Peyer's patch (tissue), 4 donors: ENCODE results near the gene SUCLG2. TPM values are rescaled to one million over a fixed set of nuclear protein-coding genes. Genes with fewer than 3 reads are reported as not detected.

Experiments used
- DNase-seq, 3 donors: peaks; one replicate each; pipeline ENCODE4 v3.0.0-alpha.2; 2017 to 2019
- H3K27ac ChIP-seq, 4 donors: fragments of 200-600 bp; sonication (generic); one replicate each; pipeline ENCODE4 v1.5.1; 2016 to 2019
- H3K27me3 ChIP-seq, 2 donors: fragments of 200-600 bp; sonication (generic); one replicate each; pipeline ENCODE4 v1.5.1; 2019
- H3K36me3 ChIP-seq, 3 donors: fragments of 200-600 bp; sonication (generic); one replicate each; pipeline ENCODE4 v1.5.1; 2016 to 2019
- H3K4me1 ChIP-seq, 4 donors: fragments of 200-600 bp; sonication (generic); one replicate each; pipeline ENCODE4 v1.5.1; 2016 to 2019
- H3K4me3 ChIP-seq, 4 donors: fragments of 200-600 bp; sonication (generic); 1 replicate in 3 of 4; 2 replicates in 1 of 4; pipeline ENCODE4 v1.5.1; 2016 to 2019; ENCODE audit warnings: mild to moderate bottlenecking in 1 of 4
- H3K9me3 ChIP-seq, 4 donors: fragments of 200-600 bp; sonication (generic); one replicate each; pipeline ENCODE4 v1.5.1; 2016 to 2019; ENCODE audit warnings: mild to moderate bottlenecking in 1 of 4
- CTCF ChIP-seq, 6 experiments: fragments of 450-650 bp in 4 of 6; fragments of 200-600 bp in 2 of 6; sonication (generic) in 1 of 6; IDR thresholded peaks; one replicate each; pipeline ENCODE4 v1.5.1; 2017 to 2019; ENCODE audit warnings: antibody characterized with exemption in 6 of 6, mild to moderate bottlenecking in 3 of 6, moderate library complexity in 1 of 6
- POLR2A ChIP-seq, 2 donors: fragments of 450-650 bp; IDR thresholded peaks; one replicate each; pipeline ENCODE4 v1.5.1; 2017; ENCODE audit warnings: antibody characterized with exemption in 2 of 2, mild to moderate bottlenecking in 2 of 2, moderate library complexity in 2 of 2
- total RNA-seq, 4 donors: library from RNA; depleted of rRNA; stranded (reverse); fragments of >200 nt; gene quantifications; one replicate each; pipeline ENCODE4 v1.1.0, GENCODE V29; 2016

The SUCLG2 gene
- total RNA-seq, 4 donors from 2014 or later = 99.0 to 116 (median 103) TPM

- no peak overlapping the region for H3K4me3 ChIP-seq
- no peaks in the 10 kb centered on the region for H3K9me3 ChIP-seq
- peak in 3 of 6 experiments; percentile 38 to 49 (median 39) for TF ChIP-seq CTCF (IDR thresholded peaks at IDR 0.05)
- TF ChIP-seq POLR2A (IDR thresholded peaks at IDR 0.05) = no peak
- H3K36me3 ChIP-seq = peaks cover 0 to 16% (median 0%) of the 10 kb centered on the region in 3 donors
- no peak for DNase-seq
- no peak overlapping the region for H3K27ac ChIP-seq
- no peaks in the 10 kb centered on the region for H3K4me1 ChIP-seq
- H3K27me3 ChIP-seq = no peaks in the 10 kb centered on the region
Observed at GRCh38 chr3:67529337-67529736, 125.1 kb downstream of the SUCLG2 start.

GRCh38 chr3:67526246-67526645, 128.2 kb downstream of the SUCLG2 start:
- H3K4me3 ChIP-seq = no peak overlapping the region
- H3K36me3 ChIP-seq = peaks cover 0 to 16% (median 0%) of the 10 kb centered on the region in 3 donors
- TF ChIP-seq POLR2A (IDR thresholded peaks at IDR 0.05) (no peak), CTCF (IDR thresholded peaks at IDR 0.05) (no peak)
- no peaks in the 10 kb centered on the region for H3K9me3 ChIP-seq
- H3K4me1 ChIP-seq = no peaks in the 10 kb centered on the region
- no peaks in the 10 kb centered on the region for H3K27me3 ChIP-seq
- DNase-seq = no peak
- H3K27ac ChIP-seq = no peak overlapping the region

GRCh38 chr3:67524046-67524445, 130.4 kb downstream of the SUCLG2 start:
- peaks cover 0 to 21% (median 0%) of the 10 kb centered on the region in 3 donors for H3K36me3 ChIP-seq
- H3K27ac ChIP-seq = no peak overlapping the region
- H3K4me3 ChIP-seq = no peak overlapping the region
- no peaks in the 10 kb centered on the region for H3K9me3 ChIP-seq
- H3K27me3 ChIP-seq = no peaks in the 10 kb centered on the region
- no peak for DNase-seq
- H3K4me1 ChIP-seq = no peaks in the 10 kb centered on the region
- TF ChIP-seq POLR2A (IDR thresholded peaks at IDR 0.05) = no peak
- no peak for TF ChIP-seq CTCF (IDR thresholded peaks at IDR 0.05)

- DNase-seq = no peak
- no peak for TF ChIP-seq POLR2A (IDR thresholded peaks at IDR 0.05)
- H3K4me3 ChIP-seq = no peak overlapping the region
- no peak overlapping the region for H3K27ac ChIP-seq
- peaks cover 0 to 12% (median 0%) of the 10 kb centered on the region in 3 donors for H3K36me3 ChIP-seq
- no peaks in the 10 kb centered on the region for H3K9me3 ChIP-seq
- H3K4me1 ChIP-seq = no peaks in the 10 kb centered on the region
- no peaks in the 10 kb centered on the region for H3K27me3 ChIP-seq
Observed at GRCh38 chr3:67522081-67522480, 132.3 kb downstream of the SUCLG2 start.

- no peak overlapping the region for H3K27ac ChIP-seq
- DNase-seq = no peak
- H3K9me3 ChIP-seq = no peaks in the 10 kb centered on the region
- H3K4me3 ChIP-seq = no peak overlapping the region
- peaks cover 0 to 4% (median 0%) of the 10 kb centered on the region in 4 donors for H3K4me1 ChIP-seq
- TF ChIP-seq CTCF (IDR thresholded peaks at IDR 0.05) (no peak), POLR2A (IDR thresholded peaks at IDR 0.05) (no peak)
- H3K27me3 ChIP-seq = no peaks in the 10 kb centered on the region
- H3K36me3 ChIP-seq = peaks cover 0 to 9% (median 0%) of the 10 kb centered on the region in 3 donors
Observed at GRCh38 chr3:67521053-67521646, 133.3 kb downstream of the SUCLG2 start.

GRCh38 chr3:67518236-67518635, 136.2 kb downstream of the SUCLG2 start:
- DNase-seq = no peak
- Histone ChIP-seq H3K27me3 (no peaks in the 10 kb centered on the region), H3K4me1 (peaks cover 0 to 4% (median 0%) of the 10 kb centered on the region in 4 donors), H3K9me3 (no peaks in the 10 kb centered on the region), H3K27ac (no peak overlapping the region), H3K36me3 (peaks cover 0 to 19% (median 0%) of the 10 kb centered on the region in 3 donors), H3K4me3 (no peak overlapping the region)
- TF ChIP-seq CTCF (IDR thresholded peaks at IDR 0.05) (no peak), POLR2A (IDR thresholded peaks at IDR 0.05) (no peak)
